SU-DHL-6 (cell line): Measurements from ENCODE around the gene SELENBP1.

ENCODE experiments used
- H2AFZ ChIP-seq: fragments of 200-600 bp; sonication (generic); 2 replicates; pipeline ENCODE4 v1.6.1; 2014; ENCODE audit warnings: low read depth, mild to moderate bottlenecking, moderate library complexity, mixed read lengths, antibody characterized with exemption, low read length; ENCODE audit not compliant: severe bottlenecking
- H3F3A ChIP-seq: fragments of 200-600 bp; shearing (Covaris generic); 2 replicates; pipeline ENCODE4 v1.6.0; 2016; ENCODE audit warnings: antibody characterized with exemption, mild to moderate bottlenecking; ENCODE audit not compliant: insufficient read depth
- H3K27ac ChIP-seq: fragments of 200-600 bp; sonication (generic); 2 replicates; pipeline ENCODE4 v1.5.1; 2016; ENCODE audit warnings: low read depth, mild to moderate bottlenecking, low read length, moderate library complexity, mixed read lengths
- H3K27me3 ChIP-seq: fragments of 200-600 bp; sonication (generic), shearing (Covaris generic); 2 replicates; pipeline ENCODE4 v1.6.0; 2014; ENCODE audit warnings: mild to moderate bottlenecking, low read length
- H3K36me3 ChIP-seq: fragments of 200-600 bp; sonication (generic); 2 replicates; pipeline ENCODE4 v1.6.1; 2014; ENCODE audit warnings: mild to moderate bottlenecking, low read length, mixed read lengths
- H3K4me2 ChIP-seq: fragments of 300-600, 200-600 bp; shearing (Covaris generic), sonication (generic); 2 replicates; pipeline ENCODE4 v1.6.0; 2014; ENCODE audit warnings: low read length, low read depth, mild to moderate bottlenecking; ENCODE audit not compliant: poor library complexity, severe bottlenecking
- H3K4me3 ChIP-seq: fragments of 200-600 bp; sonication (generic); 2 replicates; pipeline ENCODE4 v1.5.1; 2014; ENCODE audit warnings: antibody characterized with exemption, low read length, mild to moderate bottlenecking, mixed read lengths; ENCODE audit not compliant: insufficient read depth, poor library complexity, severe bottlenecking
- H3K79me2 ChIP-seq: fragments of 200-600 bp; sonication (generic); 2 replicates; pipeline ENCODE4 v1.6.1; 2014; ENCODE audit warnings: mild to moderate bottlenecking, low read length, moderate library complexity; ENCODE audit not compliant: insufficient read depth
- H3K9ac ChIP-seq: fragments of 200-600 bp; sonication (generic); 2 replicates; pipeline ENCODE4 v1.7.0; 2014; ENCODE audit warnings: mild to moderate bottlenecking, low read length
- H3K9me2 ChIP-seq: fragments of 200-600 bp; sonication (generic); replicated peaks from 2 replicates; pipeline ENCODE4 v1.6.1; 2014; ENCODE audit warnings: low read length; ENCODE audit not compliant: insufficient read depth
- H3K9me3 ChIP-seq: fragments of 200-600 bp; sonication (generic); 2 replicates; pipeline ENCODE4 v1.6.1; 2014; ENCODE audit warnings: low read length, mixed read lengths; ENCODE audit not compliant: insufficient read depth
- H4K20me1 ChIP-seq: fragments of 200-600 bp; sonication (generic); 2 replicates; pipeline ENCODE4 v1.6.1; 2014; ENCODE audit warnings: low read depth, mild to moderate bottlenecking, antibody characterized with exemption, low read length, moderate library complexity, mixed read lengths
- CTCF ChIP-seq: fragments of 200-600 bp; sonication (generic); IDR thresholded peaks from one replicate; pipeline ENCODE4 v1.5.1; 2017; ENCODE audit warnings: antibody characterized with exemption, mild to moderate bottlenecking, low read length, moderate library complexity; ENCODE audit not compliant: insufficient read depth, poor library complexity, severe bottlenecking
- EZH2phosphoT487 ChIP-seq: fragments of 200-600 bp; sonication (generic), shearing (Covaris generic); conservative IDR thresholded peaks from 2 replicates; pipeline ENCODE4 v1.6.1; 2018; ENCODE audit warnings: mild to moderate bottlenecking, antibody characterized with exemption, low read length, moderate library complexity, mixed read lengths

The SELENBP1 gene

GRCh38 chr1:151416231-151416630, 43.7 kb upstream of the SELENBP1 start:
- Histone ChIP-seq H3K27me3 (no peaks in the 10 kb centered on the region), H2AFZ (no peak overlapping the region), H3K9me3 (no peaks in the 10 kb centered on the region), H3K4me3 (no peak overlapping the region), H3K9ac (no peak overlapping the region), H3F3A (no peaks in the 10 kb centered on the region; the same call in 1 of the 2 replicates), H4K20me1 (no peaks in the 10 kb centered on the region), H3K36me3 (peaks cover 35% of the 10 kb centered on the region), H3K79me2 (no peaks in the 10 kb centered on the region), H3K4me2 (no peak overlapping the region), H3K27ac (no peak overlapping the region), H3K9me2 (no peaks in the 10 kb centered on the region)
- no peak for TF ChIP-seq EZH2phosphoT487
- no peak for TF ChIP-seq CTCF

GRCh38 chr1:151411884-151412283, 39.4 kb upstream of the SELENBP1 start:
- no peak for TF ChIP-seq CTCF
- no peak for TF ChIP-seq EZH2phosphoT487
- H3K4me3 ChIP-seq = no peak overlapping the region
- no peak overlapping the region for H3K27ac ChIP-seq
- H3K4me2 ChIP-seq = no peak overlapping the region
- no peaks in the 10 kb centered on the region for H3K9me3 ChIP-seq
- H3F3A ChIP-seq = no peaks in the 10 kb centered on the region
- H3K27me3 ChIP-seq = no peaks in the 10 kb centered on the region
- H3K79me2 ChIP-seq = no peaks in the 10 kb centered on the region
- H3K36me3 ChIP-seq = peaks cover 53% of the 10 kb centered on the region
- H2AFZ ChIP-seq = no peak overlapping the region
- no peaks in the 10 kb centered on the region for H4K20me1 ChIP-seq
- no peak overlapping the region for H3K9ac ChIP-seq
- H3K9me2 ChIP-seq = no peaks in the 10 kb centered on the region

- no peak overlapping the region for H3K4me2 ChIP-seq
- no peak overlapping the region for H3K27ac ChIP-seq
- no peaks in the 10 kb centered on the region for H4K20me1 ChIP-seq
- peaks cover 45% of the 10 kb centered on the region; the same call in 1 of the 2 replicates for H3K36me3 ChIP-seq
- no peaks in the 10 kb centered on the region for H3K79me2 ChIP-seq
- H3K9me2 ChIP-seq = no peaks in the 10 kb centered on the region
- H3K27me3 ChIP-seq = no peaks in the 10 kb centered on the region
- peaks cover 7% of the 10 kb centered on the region; the same call in 1 of the 2 replicates for H3F3A ChIP-seq
- no peak overlapping the region for H3K9ac ChIP-seq
- TF ChIP-seq EZH2phosphoT487 (no peak), CTCF (no peak)
- H3K9me3 ChIP-seq = no peaks in the 10 kb centered on the region
- H3K4me3 ChIP-seq = no peak overlapping the region
- no peak overlapping the region for H2AFZ ChIP-seq
These were observed 36.4 kb upstream of the SELENBP1 start for GRCh38 chr1:151408891-151409290.
